NCI-H2029 (cell line): Measurements from ENCODE around the gene RANBP3L.
"Not testable (repeated sequence)": the region's sequence is repeated elsewhere in the genome, so short reads cannot be mapped to it uniquely, and the experiment has no call there.

Source experiments
- DNase-seq: peaks from one replicate; lab custom pipeline; 2025; lab: John Stamatoyannopoulos, UW

The RANBP3L gene

GRCh38 chr5:36206913-36207312 is 94.8 kb downstream of the RANBP3L start:
- DNase-seq, result no peak

GRCh38 chr5:36205329-36205728 is 96.4 kb downstream of the RANBP3L start:
- DNase-seq, result no peak

GRCh38 chr5:36202521-36202961 is 99.2 kb downstream of the RANBP3L start:
- DNase-seq, result no peak

DNA sequence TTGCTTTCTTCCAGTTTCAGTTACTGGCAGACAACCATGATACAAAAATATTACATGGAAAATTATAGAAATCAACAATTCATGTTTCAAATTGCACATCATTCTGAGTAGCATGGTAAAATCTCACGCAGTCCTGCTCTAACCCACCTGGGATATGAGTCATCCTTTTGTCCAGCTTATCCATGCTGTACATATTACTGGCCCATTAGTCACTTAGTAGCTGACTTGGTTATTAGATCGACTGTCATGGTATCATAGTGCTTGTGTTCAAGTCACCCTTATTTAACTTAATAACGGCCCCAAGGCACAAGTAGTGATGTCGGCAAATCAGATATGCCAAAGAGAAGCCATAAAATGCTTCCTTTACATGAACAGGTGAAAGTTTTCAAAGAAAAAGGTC is 101.2 kb downstream of the RANBP3L start:
- DNase-seq, result no peak

DNA sequence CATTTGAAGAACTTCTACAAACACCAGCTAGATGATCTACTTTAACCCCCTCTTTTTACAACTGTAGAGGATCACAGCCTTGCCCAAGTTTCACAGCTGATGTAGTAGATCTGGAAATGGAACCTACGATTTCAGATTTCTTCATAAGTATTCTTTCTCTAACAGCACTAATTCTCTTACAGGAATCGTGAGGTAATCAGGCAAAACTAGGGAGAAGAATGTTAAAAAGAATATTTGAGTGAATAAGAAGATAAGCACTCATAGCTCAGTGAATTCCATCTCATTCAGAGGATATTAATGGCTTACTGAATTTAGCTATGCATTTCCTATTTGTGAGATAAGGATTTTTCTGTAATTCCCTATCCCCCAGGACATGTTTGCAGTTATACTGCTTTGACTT is 102.1 kb downstream of the RANBP3L start:
- no peak for DNase-seq

DNA sequence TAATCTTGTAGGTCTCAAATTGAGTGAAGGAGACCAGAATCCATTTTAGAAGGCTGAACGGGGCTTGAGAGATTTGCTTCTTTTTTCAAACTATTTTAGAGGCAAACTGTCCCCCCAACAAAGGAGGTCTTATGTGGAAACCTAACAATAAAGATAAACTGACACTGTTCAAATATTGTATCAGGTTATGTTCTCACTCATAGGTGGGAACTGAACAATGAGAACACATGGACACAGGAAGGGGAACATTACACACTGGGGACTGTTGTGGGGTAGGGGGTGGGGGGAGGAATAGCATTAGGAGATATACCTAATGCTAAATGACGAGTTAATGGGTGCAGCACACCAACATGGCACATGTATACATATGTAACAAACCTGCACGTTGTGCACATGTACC is 102.9 kb downstream of the RANBP3L start:
- not testable (repeated sequence) for DNase-seq
